SK-N-SH treated with all-trans-retinoic acid at 6 μM for 48 hours (cell line): ENCODE measurements around the gene MYO1F.

Experiments
- ARNTL ChIP-seq: fragments of 450-650 bp; formaldehyde crosslinking; IDR thresholded peaks from 2 replicates; pipeline ENCODE4 v1.5.0; 2020; ENCODE audit warnings: low read depth, mild to moderate bottlenecking, moderate library complexity, borderline replicate concordance
- CSDC2 ChIP-seq: fragments of 250-450 bp; sonication (Bioruptor Pico); IDR thresholded peaks from 2 replicates; pipeline ENCODE4 v1.5.0; 2020; ENCODE audit warnings: mild to moderate bottlenecking, moderate library complexity
- ESRRG ChIP-seq: fragments of 250-450 bp; sonication (Bioruptor Pico); IDR thresholded peaks from 2 replicates; pipeline ENCODE4 v1.6.1; 2021; ENCODE audit warnings: mild to moderate bottlenecking
- ISL1 ChIP-seq: fragments of 250-450 bp; sonication (Bioruptor Pico); IDR thresholded peaks from 2 replicates; pipeline ENCODE4 v2.1.2; 2022; ENCODE audit warnings: mild to moderate bottlenecking, moderate library complexity
- RARB ChIP-seq: fragments of 250-450 bp; sonication (Bioruptor Pico); IDR thresholded peaks from 2 replicates; pipeline ENCODE4 v1.8.0; 2021; ENCODE audit warnings: mild to moderate bottlenecking, moderate library complexity
- TCF4 ChIP-seq: fragments of 250-450 bp; sonication (Bioruptor Pico); IDR thresholded peaks from 2 replicates; pipeline ENCODE4 v1.8.0; 2021; ENCODE audit warnings: mild to moderate bottlenecking, moderate library complexity, borderline replicate concordance
- TOX ChIP-seq: fragments of 250-450 bp; sonication (Bioruptor Pico); IDR thresholded peaks from 2 replicates; pipeline ENCODE4 v1.8.0; 2021; ENCODE audit warnings: mild to moderate bottlenecking, moderate library complexity, borderline replicate concordance
- ZFP30 ChIP-seq: fragments of 450-650 bp; formaldehyde crosslinking; IDR thresholded peaks from 2 replicates; pipeline ENCODE4 v1.5.0; 2022; ENCODE audit warnings: mild to moderate bottlenecking, moderate library complexity
- ZNF70 ChIP-seq: fragments of 450-650 bp; formaldehyde crosslinking; IDR thresholded peaks from 2 replicates; pipeline ENCODE4 v1.5.0; 2020; ENCODE audit warnings: mild to moderate bottlenecking, moderate library complexity
- ZNF8 ChIP-seq: fragments of 450-650 bp; formaldehyde crosslinking; IDR thresholded peaks from 2 replicates; pipeline ENCODE4 v1.5.0; 2020; ENCODE audit warnings: mild to moderate bottlenecking, moderate library complexity
- TF ChIP-seq, protein P1 (sequence below): fragments of 250-450 bp; sonication (Bioruptor Pico); IDR thresholded peaks from 2 replicates; pipeline ENCODE4 v1.8.0; 2020; ENCODE audit warnings: mild to moderate bottlenecking, moderate library complexity, borderline replicate concordance
- TF ChIP-seq, protein P2 (sequence below): fragments of 250-450 bp; sonication (Bioruptor Pico); IDR thresholded peaks from 2 replicates; pipeline ENCODE4 v1.5.1; 2020; ENCODE audit warnings: low read depth, mild to moderate bottlenecking, moderate library complexity
- TF ChIP-seq, protein P3 (sequence below): fragments of 250-450 bp; sonication (Bioruptor Pico); IDR thresholded peaks from 2 replicates; pipeline ENCODE4 v1.8.0; 2021; ENCODE audit warnings: low read depth, mild to moderate bottlenecking, moderate library complexity, borderline replicate concordance

DNA sequence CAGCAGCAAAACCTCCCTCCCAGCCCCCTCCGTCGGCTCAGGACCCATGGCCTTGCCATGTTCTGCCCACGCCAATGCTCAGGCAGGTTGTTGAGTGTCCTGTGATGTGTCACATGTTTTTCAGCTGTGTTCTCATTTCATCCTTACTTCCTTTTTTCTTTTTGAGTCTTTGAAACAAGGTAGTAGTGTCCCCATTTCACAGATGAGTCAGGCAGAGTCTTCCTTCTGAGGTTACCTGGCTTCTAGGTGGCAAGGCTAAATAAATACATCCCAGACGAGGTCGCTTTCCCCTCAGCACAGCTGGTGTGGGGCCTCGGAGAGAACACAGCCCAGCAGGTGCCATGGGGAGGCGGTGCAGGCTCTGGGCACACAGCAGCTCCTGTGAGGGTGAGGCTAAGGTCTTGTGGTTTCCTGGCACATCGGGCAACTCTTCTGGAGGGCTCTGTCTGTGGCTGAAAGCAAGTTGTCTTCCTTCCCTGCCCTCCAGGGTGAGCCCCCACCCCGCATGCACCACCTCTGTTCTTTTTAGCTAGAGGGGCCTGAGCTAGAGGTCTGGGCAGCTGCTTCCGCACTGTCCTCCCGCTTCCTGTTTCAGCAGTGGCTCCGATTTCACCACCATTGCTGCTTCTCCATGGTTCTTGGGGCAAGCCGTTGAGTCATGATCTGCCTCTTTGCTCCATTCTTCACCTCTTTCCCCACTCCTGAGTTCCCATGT, 89.9 kb downstream of the MYO1F start:
- TF ChIP-seq TCF4 (no peak), TOX (no peak), ESRRG (no peak), CSDC2 (CRISPR knock-in tag) (no peak), RARB (CRISPR knock-in tag) (no peak), ARNTL (CRISPR knock-in tag) (no peak), ZFP30 (CRISPR knock-in tag) (no peak), ISL1 (CRISPR knock-in tag) (no peak), ZNF70 (CRISPR knock-in tag) (no peak), ZNF8 (no peak)
- TF ChIP-seq, protein P1, sequence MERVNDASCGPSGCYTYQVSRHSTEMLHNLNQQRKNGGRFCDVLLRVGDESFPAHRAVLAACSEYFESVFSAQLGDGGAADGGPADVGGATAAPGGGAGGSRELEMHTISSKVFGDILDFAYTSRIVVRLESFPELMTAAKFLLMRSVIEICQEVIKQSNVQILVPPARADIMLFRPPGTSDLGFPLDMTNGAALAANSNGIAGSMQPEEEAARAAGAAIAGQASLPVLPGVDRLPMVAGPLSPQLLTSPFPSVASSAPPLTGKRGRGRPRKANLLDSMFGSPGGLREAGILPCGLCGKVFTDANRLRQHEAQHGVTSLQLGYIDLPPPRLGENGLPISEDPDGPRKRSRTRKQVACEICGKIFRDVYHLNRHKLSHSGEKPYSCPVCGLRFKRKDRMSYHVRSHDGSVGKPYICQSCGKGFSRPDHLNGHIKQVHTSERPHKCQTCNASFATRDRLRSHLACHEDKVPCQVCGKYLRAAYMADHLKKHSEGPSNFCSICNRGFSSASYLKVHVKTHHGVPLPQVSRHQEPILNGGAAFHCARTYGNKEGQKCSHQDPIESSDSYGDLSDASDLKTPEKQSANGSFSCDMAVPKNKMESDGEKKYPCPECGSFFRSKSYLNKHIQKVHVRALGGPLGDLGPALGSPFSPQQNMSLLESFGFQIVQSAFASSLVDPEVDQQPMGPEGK (CRISPR knock-in tag) = no peak
- TF ChIP-seq, protein P2, sequence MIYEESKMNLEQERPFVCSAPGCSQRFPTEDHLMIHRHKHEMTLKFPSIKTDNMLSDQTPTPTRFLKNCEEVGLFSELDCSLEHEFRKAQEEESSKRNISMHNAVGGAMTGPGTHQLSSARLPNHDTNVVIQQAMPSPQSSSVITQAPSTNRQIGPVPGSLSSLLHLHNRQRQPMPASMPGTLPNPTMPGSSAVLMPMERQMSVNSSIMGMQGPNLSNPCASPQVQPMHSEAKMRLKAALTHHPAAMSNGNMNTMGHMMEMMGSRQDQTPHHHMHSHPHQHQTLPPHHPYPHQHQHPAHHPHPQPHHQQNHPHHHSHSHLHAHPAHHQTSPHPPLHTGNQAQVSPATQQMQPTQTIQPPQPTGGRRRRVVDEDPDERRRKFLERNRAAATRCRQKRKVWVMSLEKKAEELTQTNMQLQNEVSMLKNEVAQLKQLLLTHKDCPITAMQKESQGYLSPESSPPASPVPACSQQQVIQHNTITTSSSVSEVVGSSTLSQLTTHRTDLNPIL (CRISPR knock-in tag) = no peak
- TF ChIP-seq, protein P3, sequence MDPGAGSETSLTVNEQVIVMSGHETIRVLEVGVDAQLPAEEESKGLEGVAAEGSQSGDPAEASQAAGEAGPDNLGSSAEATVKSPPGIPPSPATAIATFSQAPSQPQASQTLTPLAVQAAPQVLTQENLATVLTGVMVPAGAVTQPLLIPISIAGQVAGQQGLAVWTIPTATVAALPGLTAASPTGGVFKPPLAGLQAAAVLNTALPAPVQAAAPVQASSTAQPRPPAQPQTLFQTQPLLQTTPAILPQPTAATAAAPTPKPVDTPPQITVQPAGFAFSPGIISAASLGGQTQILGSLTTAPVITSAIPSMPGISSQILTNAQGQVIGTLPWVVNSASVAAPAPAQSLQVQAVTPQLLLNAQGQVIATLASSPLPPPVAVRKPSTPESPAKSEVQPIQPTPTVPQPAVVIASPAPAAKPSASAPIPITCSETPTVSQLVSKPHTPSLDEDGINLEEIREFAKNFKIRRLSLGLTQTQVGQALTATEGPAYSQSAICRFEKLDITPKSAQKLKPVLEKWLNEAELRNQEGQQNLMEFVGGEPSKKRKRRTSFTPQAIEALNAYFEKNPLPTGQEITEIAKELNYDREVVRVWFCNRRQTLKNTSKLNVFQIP (CRISPR knock-in tag) = no peak
